Stimulated activated CD8-positive, alpha-beta memory T cell treated with anti-CD3 and anti-CD28 coated beads, Interleukin-15, amount 100 ng/mL, for 4 hours (primary cell): ENCODE measurements around the gene KSR1.
"Not testable (repeated sequence)": the region's sequence is repeated elsewhere in the genome, so short reads cannot be mapped to it uniquely, and the experiment has no call there.

Experiments used
- DNase-seq, 2 donors: peaks; one replicate each; pipeline ENCODE4 v3.0.0-alpha.2; 2020; ENCODE audit warnings: low read depth in 2 of 2

KSR1 gene

GRCh38 chr17:27454089-27454488 is 2.2 kb upstream of the KSR1 start:
- no peak for DNase-seq

GRCh38 chr17:27455236-27455913 is 873 bp upstream of the KSR1 start:
- no peak for DNase-seq

GRCh38 chr17:27456681-27457359 is 572 bp downstream of the KSR1 start:
- DNase-seq = no peak

GRCh38 chr17:27457360-27457715 is 1.1 kb downstream of the KSR1 start:
- no peak for DNase-seq

GRCh38 chr17:27457731-27458523 is 1.7 kb downstream of the KSR1 start:
- DNase-seq = no peak

GRCh38 chr17:27458524-27458908 is 2.3 kb downstream of the KSR1 start:
- no peak for DNase-seq

- DNase-seq = no peak
These were observed 3.2 kb downstream of the KSR1 start for GRCh38 chr17:27459433-27459832.

GRCh38 chr17:27460196-27460725 is 4.0 kb downstream of the KSR1 start:
- no peak for DNase-seq

GRCh38 chr17:27461192-27461859 is 5.1 kb downstream of the KSR1 start:
- no peak for DNase-seq

GRCh38 chr17:27462149-27462548 is 5.9 kb downstream of the KSR1 start:
- no peak for DNase-seq

GRCh38 chr17:27462714-27463113 is 6.5 kb downstream of the KSR1 start:
- DNase-seq = no peak

- DNase-seq = no peak
These were observed 7.0 kb downstream of the KSR1 start for GRCh38 chr17:27463235-27463677.

GRCh38 chr17:27464019-27464418 is 7.8 kb downstream of the KSR1 start:
- DNase-seq = not testable (repeated sequence)

GRCh38 chr17:27464431-27464830 is 8.2 kb downstream of the KSR1 start:
- DNase-seq = no peak

- not testable (repeated sequence) for DNase-seq
These were observed 9.6 kb downstream of the KSR1 start for GRCh38 chr17:27465875-27466274.

GRCh38 chr17:27466376-27466742 is 10.1 kb downstream of the KSR1 start:
- DNase-seq = no peak

GRCh38 chr17:27466743-27467375 is 10.6 kb downstream of the KSR1 start:
- peak; percentile 36 to 44 for DNase-seq

- no peak for DNase-seq
These were observed 13.0 kb downstream of the KSR1 start for GRCh38 chr17:27469256-27469655.

GRCh38 chr17:27471321-27472269 is 15.3 kb downstream of the KSR1 start:
- DNase-seq = peak; percentile 56 to 74

GRCh38 chr17:27473190-27473747 is 17.0 kb downstream of the KSR1 start:
- no peak for DNase-seq
